Activated naive CD4-positive, alpha-beta T cell treated with anti-CD3 and anti-CD28 coated beads, Interleukin-2, amount 50 U/mL, for 16 hours (primary cell): ENCODE results near the gene SEMA7A.

Source experiments
- DNase-seq: peaks from one replicate; pipeline ENCODE4 v3.0.0-alpha.2; 2020

The SEMA7A gene

GRCh38 chr15:74414603-74415338 is 19.0 kb downstream of the SEMA7A start:
- DNase-seq: no peak

GRCh38 chr15:74414081-74414580 is 19.6 kb downstream of the SEMA7A start:
- no peak for DNase-seq

GRCh38 chr15:74413350-74414080 is 20.2 kb downstream of the SEMA7A start:
- DNase-seq: no peak

- DNase-seq: no peak
These were observed 21.6 kb downstream of the SEMA7A start for GRCh38 chr15:74412159-74412558.

GRCh38 chr15:74411686-74412085 is 22.1 kb downstream of the SEMA7A start:
- no peak for DNase-seq

- no peak for DNase-seq
These were observed 23.3 kb downstream of the SEMA7A start for GRCh38 chr15:74410502-74410901.

- DNase-seq: no peak
These were observed 24.5 kb downstream of the SEMA7A start for GRCh38 chr15:74409225-74409624.

GRCh38 chr15:74408815-74409214 is 24.9 kb downstream of the SEMA7A start:
- no peak for DNase-seq

- DNase-seq: no peak
These were observed 25.4 kb downstream of the SEMA7A start for GRCh38 chr15:74408385-74408784.

GRCh38 chr15:74406992-74407705 is 26.6 kb downstream of the SEMA7A start:
- no peak for DNase-seq

- no peak for DNase-seq
These were observed 27.2 kb downstream of the SEMA7A start for GRCh38 chr15:74406517-74406916.

GRCh38 chr15:74405823-74406222 is 27.9 kb downstream of the SEMA7A start:
- no peak for DNase-seq

GRCh38 chr15:74403991-74404563 is 29.7 kb downstream of the SEMA7A start:
- DNase-seq: no peak

- DNase-seq: no peak
These were observed 30.2 kb downstream of the SEMA7A start for GRCh38 chr15:74403588-74403919.

GRCh38 chr15:74402873-74403587 is 30.7 kb downstream of the SEMA7A start:
- peak; percentile 74 for DNase-seq

- no peak for DNase-seq
These were observed 31.4 kb downstream of the SEMA7A start for GRCh38 chr15:74402337-74402841.

- peak; percentile 53 for DNase-seq
These were observed 32.6 kb downstream of the SEMA7A start for GRCh38 chr15:74400915-74401757.

GRCh38 chr15:74400313-74400860 is 33.4 kb downstream of the SEMA7A start:
- no peak for DNase-seq

- DNase-seq: peak; percentile 43
These were observed 34.0 kb downstream of the SEMA7A start for GRCh38 chr15:74399511-74400312.

GRCh38 chr15:74399100-74399499 is 34.7 kb downstream of the SEMA7A start:
- DNase-seq: no peak
